DND-41 (cell line): ENCODE data around the gene SLC24A3.

ENCODE experiments used
- ATAC-seq: fragments of 200-7000 bp; cut with Tn5 transposase; 3 replicates; pipeline ENCODE4 v1.9.1; 2021; ENCODE audit warnings: low read depth; ENCODE audit not compliant: insufficient read depth
- DNase-seq: peaks from one replicate; pipeline ENCODE4 v3.0.0-alpha.2; 2020
- H2AFZ ChIP-seq: 2 replicates; pipeline ENCODE4 v1.6.0; 2012; ENCODE audit warnings: low read depth, low read length
- H3K27ac ChIP-seq: 2 replicates; pipeline ENCODE4 v1.5.1; 2012; ENCODE audit warnings: low read length, inconsistent platforms
- H3K27me3 ChIP-seq: fragments of 200-600 bp; sonication (generic); 2 replicates; pipeline ENCODE4 v1.6.0; 2012; ENCODE audit warnings: low read length, mild to moderate bottlenecking, inconsistent platforms; ENCODE audit not compliant: insufficient read depth, poor library complexity
- H3K36me3 ChIP-seq: 2 replicates; pipeline ENCODE4 v1.5.1; 2012; ENCODE audit warnings: low read length, inconsistent platforms; ENCODE audit not compliant: insufficient read depth
- H3K4me1 ChIP-seq: 2 replicates; pipeline ENCODE4 v1.5.1; 2012; ENCODE audit warnings: mild to moderate bottlenecking, low read length; ENCODE audit not compliant: insufficient read depth
- H3K4me2 ChIP-seq: 2 replicates; pipeline ENCODE4 v1.6.0; 2012; ENCODE audit warnings: mild to moderate bottlenecking, moderate library complexity, low read length, inconsistent platforms; ENCODE audit not compliant: insufficient read depth
- H3K4me3 ChIP-seq, 2 experiments: fragments of 200-600 bp in 1 of 2; shearing (Covaris generic) in 1 of 2; 2 replicates each; pipeline ENCODE4 v1.5.1; 2012 to 2016; ENCODE audit warnings: inconsistent platforms in 2 of 2, low read length in 2 of 2, mild to moderate bottlenecking in 2 of 2, low read depth in 1 of 2, moderate library complexity in 1 of 2
- H3K79me2 ChIP-seq: 2 replicates; pipeline ENCODE4 v1.6.0; 2012; ENCODE audit warnings: low read length, inconsistent platforms; ENCODE audit not compliant: insufficient read depth
- H3K9ac ChIP-seq: 2 replicates; pipeline ENCODE4 v1.6.0; 2012; ENCODE audit warnings: low read depth, mild to moderate bottlenecking, inconsistent platforms, low read length, moderate library complexity
- H3K9me3 ChIP-seq: 2 replicates; pipeline ENCODE4 v1.5.1; 2012; ENCODE audit warnings: low read length, moderate library complexity, mild to moderate bottlenecking, inconsistent platforms; ENCODE audit not compliant: insufficient read depth, severe bottlenecking
- H4K20me1 ChIP-seq: 2 replicates; pipeline ENCODE4 v1.6.0; 2012; ENCODE audit warnings: low read length; ENCODE audit not compliant: insufficient read depth
- EZH2 ChIP-seq: IDR thresholded peaks from 3 replicates; pipeline ENCODE4 v1.6.1; 2012; ENCODE audit warnings: borderline replicate concordance, low read depth, mild to moderate bottlenecking, moderate library complexity, low read length, inconsistent platforms; ENCODE audit not compliant: severe bottlenecking
- TF ChIP-seq, protein P1 (sequence below): IDR thresholded peaks from 2 replicates; pipeline ENCODE4 v1.5.1; 2012; ENCODE audit warnings: borderline replicate concordance, low read length, moderate library complexity, mild to moderate bottlenecking; ENCODE audit not compliant: poor library complexity, severe bottlenecking; ENCODE audit errors: extremely low read depth

The SLC24A3 gene

DNA sequence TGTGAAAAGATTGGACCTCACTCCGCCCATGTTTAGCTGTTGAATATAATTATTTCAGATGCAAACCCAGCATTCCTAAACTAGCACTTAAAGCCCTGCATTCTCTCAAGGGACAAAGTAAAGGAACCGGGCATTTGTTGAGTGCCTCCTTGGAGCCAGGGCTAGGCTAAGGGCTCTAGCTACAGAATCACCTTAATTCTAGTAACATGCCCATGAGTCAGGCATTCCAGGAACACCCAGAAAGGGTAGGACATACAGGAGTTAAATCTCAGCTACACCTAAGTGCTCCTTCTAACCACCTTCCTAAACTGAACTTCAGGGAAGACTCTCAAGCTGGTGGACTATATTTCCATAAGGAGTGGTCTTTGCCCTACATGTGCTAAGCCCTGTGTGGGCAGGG lies 89.4 kb downstream of the SLC24A3 start:
- Histone ChIP-seq H3K9ac (no peak overlapping the region), H3K79me2 (no peaks in the 10 kb centered on the region), H4K20me1 (no peaks in the 10 kb centered on the region), H3K36me3 (no peaks in the 10 kb centered on the region), H3K27ac (no peak overlapping the region), H3K4me1 (no peaks in the 10 kb centered on the region), H2AFZ (no peak overlapping the region), H3K27me3 (no peaks in the 10 kb centered on the region), H3K9me3 (no peaks in the 10 kb centered on the region), H3K4me3 (no peak overlapping the region), H3K4me2 (no peak overlapping the region)
- no peak for ATAC-seq
- TF ChIP-seq, protein P1, sequence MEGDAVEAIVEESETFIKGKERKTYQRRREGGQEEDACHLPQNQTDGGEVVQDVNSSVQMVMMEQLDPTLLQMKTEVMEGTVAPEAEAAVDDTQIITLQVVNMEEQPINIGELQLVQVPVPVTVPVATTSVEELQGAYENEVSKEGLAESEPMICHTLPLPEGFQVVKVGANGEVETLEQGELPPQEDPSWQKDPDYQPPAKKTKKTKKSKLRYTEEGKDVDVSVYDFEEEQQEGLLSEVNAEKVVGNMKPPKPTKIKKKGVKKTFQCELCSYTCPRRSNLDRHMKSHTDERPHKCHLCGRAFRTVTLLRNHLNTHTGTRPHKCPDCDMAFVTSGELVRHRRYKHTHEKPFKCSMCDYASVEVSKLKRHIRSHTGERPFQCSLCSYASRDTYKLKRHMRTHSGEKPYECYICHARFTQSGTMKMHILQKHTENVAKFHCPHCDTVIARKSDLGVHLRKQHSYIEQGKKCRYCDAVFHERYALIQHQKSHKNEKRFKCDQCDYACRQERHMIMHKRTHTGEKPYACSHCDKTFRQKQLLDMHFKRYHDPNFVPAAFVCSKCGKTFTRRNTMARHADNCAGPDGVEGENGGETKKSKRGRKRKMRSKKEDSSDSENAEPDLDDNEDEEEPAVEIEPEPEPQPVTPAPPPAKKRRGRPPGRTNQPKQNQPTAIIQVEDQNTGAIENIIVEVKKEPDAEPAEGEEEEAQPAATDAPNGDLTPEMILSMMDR: no peak
- TF ChIP-seq EZH2: no peak
- no peak for DNase-seq

DNA sequence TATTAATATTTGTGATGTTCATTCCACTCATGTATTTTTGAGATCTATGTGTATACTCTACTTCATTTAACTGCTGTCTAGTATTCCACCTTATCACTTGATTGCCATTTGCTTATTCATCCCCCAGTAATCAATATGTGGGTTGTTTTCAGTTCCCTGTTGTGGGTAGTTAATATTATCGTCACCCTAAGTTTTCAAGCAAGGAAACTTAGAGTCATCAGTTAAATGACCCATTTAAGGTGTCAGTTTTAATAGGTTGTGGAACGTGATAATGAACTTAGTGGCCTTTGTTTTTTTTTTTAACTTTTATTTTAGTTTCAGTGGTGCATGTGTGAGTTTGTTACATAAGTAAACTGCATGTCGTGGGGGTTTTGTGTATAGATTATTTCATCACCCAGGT lies 90.3 kb downstream of the SLC24A3 start:
- H3K79me2 ChIP-seq: no peaks in the 10 kb centered on the region
- no peaks in the 10 kb centered on the region for H3K4me1 ChIP-seq
- H3K27ac ChIP-seq: no peak overlapping the region
- H3K9me3 ChIP-seq: no peaks in the 10 kb centered on the region
- no peaks in the 10 kb centered on the region for H3K27me3 ChIP-seq
- no peak overlapping the region for H3K9ac ChIP-seq
- H3K4me2 ChIP-seq: no peak overlapping the region
- TF ChIP-seq, protein P1: no peak
- H3K4me3 ChIP-seq: no peak overlapping the region
- no peaks in the 10 kb centered on the region for H4K20me1 ChIP-seq
- no peaks in the 10 kb centered on the region for H3K36me3 ChIP-seq
- no peak for DNase-seq
- no peak for ATAC-seq
- no peak overlapping the region for H2AFZ ChIP-seq

DNA sequence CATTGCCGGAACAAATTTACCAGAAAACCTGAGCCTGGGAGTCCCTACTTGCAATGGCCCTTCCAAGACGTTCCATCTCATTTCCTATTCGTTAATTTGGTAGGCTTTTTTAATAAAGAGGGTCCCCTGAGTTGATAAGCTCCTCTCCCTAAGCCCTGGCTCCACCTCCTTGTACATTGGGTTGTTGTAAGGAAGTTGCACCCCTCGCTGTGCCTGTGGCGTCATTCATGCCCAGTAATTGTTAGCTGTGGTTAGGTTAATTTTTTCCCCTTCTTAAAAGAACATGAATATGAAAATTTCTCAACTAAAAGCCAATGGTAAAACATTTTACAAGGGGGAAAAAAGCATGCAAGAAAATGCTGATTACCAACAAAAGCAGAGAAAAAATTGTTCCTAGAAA lies 91.9 kb downstream of the SLC24A3 start:
- Histone ChIP-seq H3K4me1 (no peaks in the 10 kb centered on the region), H3K9ac (no peak overlapping the region), H3K4me2 (no peak overlapping the region), H3K4me3 (no peak overlapping the region), H2AFZ (no peak overlapping the region), H3K27me3 (no peaks in the 10 kb centered on the region), H4K20me1 (no peaks in the 10 kb centered on the region), H3K27ac (no peak overlapping the region), H3K9me3 (no peaks in the 10 kb centered on the region), H3K36me3 (no peaks in the 10 kb centered on the region), H3K79me2 (no peaks in the 10 kb centered on the region)
- TF ChIP-seq EZH2: no peak
- TF ChIP-seq, protein P1: no peak
- DNase-seq: no peak
- no peak for ATAC-seq

DNA sequence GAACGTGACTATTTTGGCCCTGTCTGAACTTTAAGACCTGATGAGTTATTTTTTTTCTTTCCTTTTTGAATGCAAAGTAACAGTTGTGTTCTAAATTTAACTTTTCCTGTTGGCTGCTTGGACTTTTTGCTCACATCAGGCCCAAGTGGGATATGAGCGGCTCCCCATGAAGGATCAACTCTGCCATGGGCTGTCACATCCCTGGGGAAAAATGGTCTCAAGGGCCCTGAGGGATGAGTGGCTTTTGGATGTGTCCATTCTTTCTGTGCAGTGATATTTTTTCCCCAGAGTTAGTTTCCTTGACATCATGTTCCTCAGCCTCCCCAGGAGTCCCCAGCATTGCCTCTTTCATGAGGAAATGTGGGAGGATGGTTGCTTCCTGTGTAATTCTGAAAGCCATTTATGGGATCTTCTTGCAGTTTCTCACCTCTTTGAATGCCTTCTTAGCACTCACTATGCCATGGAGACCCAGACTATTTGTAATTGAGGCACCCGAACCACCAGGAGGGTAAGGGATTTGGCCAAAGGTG lies 92.5 kb downstream of the SLC24A3 start:
- Histone ChIP-seq H3K9me3 (no peaks in the 10 kb centered on the region), H3K4me1 (no peaks in the 10 kb centered on the region), H3K27me3 (no peaks in the 10 kb centered on the region), H2AFZ (no peak overlapping the region), H3K4me2 (no peak overlapping the region), H4K20me1 (no peaks in the 10 kb centered on the region), H3K79me2 (no peaks in the 10 kb centered on the region), H3K9ac (no peak overlapping the region), H3K4me3 (no peak overlapping the region), H3K27ac (no peak overlapping the region), H3K36me3 (no peaks in the 10 kb centered on the region)
- ATAC-seq (no peak), DNase-seq (no peak)
- no peak for TF ChIP-seq EZH2
- TF ChIP-seq, protein P1: no peak
